HG03280 (cell line): ENCODE measurements around the gene ZNF839.
"Not testable (repeated sequence)": the region's sequence is repeated elsewhere in the genome, so short reads cannot be mapped to it uniquely, and the experiment has no call there.

Experiments used
- ATAC-seq: cut with Tn5 transposase; IDR thresholded peaks from one replicate; pipeline ENCODE4 v1.9.1; 2021; ENCODE audit warnings: mild to moderate bottlenecking, moderate library complexity; ENCODE audit not compliant: unreplicated experiment

ZNF839 gene

GRCh38 chr14:102314242-102315011 is 5.1 kb upstream of the ZNF839 start:
- peak; percentile 59 for ATAC-seq

GRCh38 chr14:102315121-102315520 is 4.4 kb upstream of the ZNF839 start:
- ATAC-seq: no peak

- ATAC-seq: no peak
Measured at GRCh38 chr14:102316338-102316742, 3.2 kb upstream of the ZNF839 start.

GRCh38 chr14:102316743-102317563 is 2.6 kb upstream of the ZNF839 start:
- peak; percentile 60 for ATAC-seq

GRCh38 chr14:102317564-102318248 is 1.8 kb upstream of the ZNF839 start:
- ATAC-seq: no peak

GRCh38 chr14:102318781-102319276 is 717 bp upstream of the ZNF839 start:
- no peak for ATAC-seq

GRCh38 chr14:102320033-102320660 is 601 bp downstream of the ZNF839 start:
- ATAC-seq: peak; percentile 10

GRCh38 chr14:102320671-102321455 is 1.3 kb downstream of the ZNF839 start:
- no peak for ATAC-seq

GRCh38 chr14:102321456-102322422 is 2.2 kb downstream of the ZNF839 start:
- no peak for ATAC-seq

- ATAC-seq: no peak
Measured at GRCh38 chr14:102323102-102323501, 3.6 kb downstream of the ZNF839 start.

GRCh38 chr14:102325791-102326345 is 6.3 kb downstream of the ZNF839 start:
- ATAC-seq: no peak

- no peak for ATAC-seq
Measured at GRCh38 chr14:102326583-102326982, 7.0 kb downstream of the ZNF839 start.

GRCh38 chr14:102329381-102329780 is 9.8 kb downstream of the ZNF839 start:
- not testable (repeated sequence) for ATAC-seq

GRCh38 chr14:102330806-102331205 is 11.3 kb downstream of the ZNF839 start:
- ATAC-seq: no peak

- ATAC-seq: no peak
Measured at GRCh38 chr14:102333390-102333789, 13.8 kb downstream of the ZNF839 start.

- ATAC-seq: no peak
Measured at GRCh38 chr14:102333795-102334705, 14.5 kb downstream of the ZNF839 start.

- no peak for ATAC-seq
Measured at GRCh38 chr14:102335163-102335562, 15.6 kb downstream of the ZNF839 start.

- ATAC-seq: no peak
Measured at GRCh38 chr14:102338724-102339123, 19.2 kb downstream of the ZNF839 start.
